Stimulated activated CD4-positive, alpha-beta T cell treated with anti-CD3 and anti-CD28 coated beads, Interleukin-4, amount 100 ng/mL, for 4 hours (primary cell): ENCODE data around the gene FAM25G.
"Not testable (repeated sequence)": the region's sequence is repeated elsewhere in the genome, so short reads cannot be mapped to it uniquely, and the experiment has no call there.

Experiments
- DNase-seq, 2 experiments: peaks; one replicate each; pipeline ENCODE4 v3.0.0-alpha.2; 2020

Gene FAM25G

GRCh38 chr10:47462577-47463358 is 28.7 kb downstream of the FAM25G start:
- DNase-seq = not testable (repeated sequence)

GRCh38 chr10:47461261-47461687 is 30.2 kb downstream of the FAM25G start:
- peak in 1 of 2 experiments; percentile 34 for DNase-seq

GRCh38 chr10:47458466-47459154 is 32.9 kb downstream of the FAM25G start:
- no peak for DNase-seq

GRCh38 chr10:47457826-47458225 is 33.7 kb downstream of the FAM25G start:
- DNase-seq = no peak

- no peak for DNase-seq
These were observed 34.0 kb downstream of the FAM25G start for GRCh38 chr10:47457528-47457820.

GRCh38 chr10:47456794-47457527 is 34.5 kb downstream of the FAM25G start:
- DNase-seq = no peak

GRCh38 chr10:47456079-47456785 is 35.3 kb downstream of the FAM25G start:
- no peak for DNase-seq

GRCh38 chr10:47455350-47456078 is 36.0 kb downstream of the FAM25G start:
- DNase-seq = not testable (repeated sequence)

- no peak for DNase-seq
These were observed 36.8 kb downstream of the FAM25G start for GRCh38 chr10:47454780-47455058.

- no peak for DNase-seq
These were observed 37.3 kb downstream of the FAM25G start for GRCh38 chr10:47454008-47454779.

GRCh38 chr10:47453141-47454007 is 38.1 kb downstream of the FAM25G start:
- no peak for DNase-seq

GRCh38 chr10:47452495-47453140 is 38.9 kb downstream of the FAM25G start:
- no peak for DNase-seq

GRCh38 chr10:47451998-47452494 is 39.5 kb downstream of the FAM25G start:
- no peak for DNase-seq

- no peak for DNase-seq
These were observed 40.1 kb downstream of the FAM25G start for GRCh38 chr10:47451273-47451997.

- no peak for DNase-seq
These were observed 41.1 kb downstream of the FAM25G start for GRCh38 chr10:47450442-47450841.

- DNase-seq = no peak
These were observed 41.5 kb downstream of the FAM25G start for GRCh38 chr10:47449979-47450378.

- no peak for DNase-seq
These were observed 42.2 kb downstream of the FAM25G start for GRCh38 chr10:47449102-47449978.

- no peak for DNase-seq
These were observed 43.8 kb downstream of the FAM25G start for GRCh38 chr10:47447705-47448104.
